T follicular helper cell (primary cell): ENCODE measurements around the gene CRAMP1.
"Not testable (repeated sequence)": the region's sequence is repeated elsewhere in the genome, so short reads cannot be mapped to it uniquely, and the experiment has no call there.

ENCODE experiments used
- DNase-seq: peaks from one replicate; pipeline ENCODE4 v3.0.0-alpha.2; 2020; ENCODE audit warnings: low read depth
- total RNA-seq, 2 experiments: gene quantifications; one replicate each; lab custom pipeline; 2026; lab: John Stamatoyannopoulos, UW

Gene CRAMP1, protein sequence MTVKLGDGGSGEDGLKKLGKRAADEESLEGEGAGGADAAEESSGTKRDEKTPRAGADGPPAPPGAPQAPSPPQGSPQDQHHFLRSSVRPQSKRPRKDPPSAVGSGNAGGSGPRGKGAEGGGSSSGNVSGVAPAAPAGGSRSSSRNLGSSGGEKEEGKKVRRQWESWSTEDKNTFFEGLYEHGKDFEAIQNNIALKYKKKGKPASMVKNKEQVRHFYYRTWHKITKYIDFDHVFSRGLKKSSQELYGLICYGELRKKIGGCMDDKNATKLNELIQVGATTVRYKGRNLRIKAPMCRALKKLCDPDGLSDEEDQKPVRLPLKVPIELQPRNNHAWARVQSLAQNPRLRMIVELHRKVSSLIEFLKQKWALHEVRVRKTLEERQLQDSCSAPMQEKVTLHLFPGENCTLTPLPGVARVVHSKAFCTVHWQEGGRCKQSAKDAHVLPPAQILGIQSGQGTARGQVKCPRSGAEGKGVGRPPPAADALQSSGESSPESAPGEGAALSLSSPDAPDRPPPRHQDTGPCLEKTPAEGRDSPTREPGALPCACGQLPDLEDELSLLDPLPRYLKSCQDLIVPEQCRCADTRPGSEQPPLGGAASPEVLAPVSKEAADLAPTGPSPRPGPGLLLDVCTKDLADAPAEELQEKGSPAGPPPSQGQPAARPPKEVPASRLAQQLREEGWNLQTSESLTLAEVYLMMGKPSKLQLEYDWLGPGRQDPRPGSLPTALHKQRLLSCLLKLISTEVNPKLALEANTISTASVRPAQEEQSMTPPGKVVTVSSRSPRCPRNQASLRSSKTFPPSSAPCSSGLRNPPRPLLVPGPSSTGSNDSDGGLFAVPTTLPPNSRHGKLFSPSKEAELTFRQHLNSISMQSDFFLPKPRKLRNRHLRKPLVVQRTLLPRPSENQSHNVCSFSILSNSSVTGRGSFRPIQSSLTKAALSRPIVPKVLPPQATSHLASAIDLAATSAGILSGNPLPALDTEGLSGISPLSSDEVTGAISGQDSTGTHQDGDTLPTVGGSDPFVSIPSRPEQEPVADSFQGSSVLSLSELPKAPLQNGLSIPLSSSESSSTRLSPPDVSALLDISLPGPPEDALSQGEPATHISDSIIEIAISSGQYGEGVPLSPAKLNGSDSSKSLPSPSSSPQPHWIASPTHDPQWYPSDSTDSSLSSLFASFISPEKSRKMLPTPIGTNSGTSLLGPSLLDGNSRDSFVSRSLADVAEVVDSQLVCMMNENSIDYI (N-terminal part only)
- 17.5 to 26.2 reads per million in 2 experiments for total RNA-seq

DNA sequence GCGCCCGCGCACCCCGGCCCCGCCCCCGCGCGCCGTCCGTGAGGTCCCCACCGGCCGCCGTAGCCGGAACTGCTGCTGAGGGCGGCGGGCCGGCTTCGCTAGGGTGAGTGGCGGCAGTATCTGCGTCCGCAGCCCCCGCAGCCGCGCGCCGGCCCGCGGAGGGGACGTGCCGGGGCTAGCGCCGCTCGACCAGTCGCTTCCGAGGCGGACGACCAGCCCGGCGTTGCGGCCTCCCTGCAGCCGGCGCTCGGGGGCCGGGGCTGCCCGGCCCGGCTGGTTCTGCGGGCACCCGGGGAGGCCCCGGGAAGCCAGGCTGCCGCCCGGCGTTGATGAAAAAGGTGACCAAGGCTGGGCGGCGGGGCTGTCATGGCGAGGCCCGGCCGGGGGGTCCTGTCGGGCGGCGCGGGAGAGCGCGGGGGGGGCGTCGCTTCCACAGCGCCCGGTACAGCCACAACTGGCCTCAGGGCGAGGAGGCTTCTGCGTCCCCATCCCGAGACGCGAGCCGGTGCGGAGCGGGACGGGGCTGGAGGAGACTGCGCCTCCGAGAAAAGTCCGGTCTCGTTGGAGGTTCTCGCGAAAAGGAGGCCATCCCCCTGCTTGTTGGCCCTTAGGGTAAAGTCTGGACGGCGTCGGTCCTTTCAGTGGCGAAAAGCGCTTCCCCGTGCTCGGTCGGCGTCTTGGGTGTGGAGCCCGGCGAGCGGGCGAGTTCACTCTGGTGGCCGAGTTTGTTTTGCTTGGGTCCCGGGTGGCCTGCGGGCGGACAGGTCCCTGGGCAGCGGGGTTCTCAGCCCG is at the start of gene CRAMP1:
TSS of gene CRAMP1 (plus strand) at position 41 of the 792 bp plus-strand sequence. CDS start 2,280 bp downstream, outside the sequence.
- peak; percentile 9 for DNase-seq

DNA sequence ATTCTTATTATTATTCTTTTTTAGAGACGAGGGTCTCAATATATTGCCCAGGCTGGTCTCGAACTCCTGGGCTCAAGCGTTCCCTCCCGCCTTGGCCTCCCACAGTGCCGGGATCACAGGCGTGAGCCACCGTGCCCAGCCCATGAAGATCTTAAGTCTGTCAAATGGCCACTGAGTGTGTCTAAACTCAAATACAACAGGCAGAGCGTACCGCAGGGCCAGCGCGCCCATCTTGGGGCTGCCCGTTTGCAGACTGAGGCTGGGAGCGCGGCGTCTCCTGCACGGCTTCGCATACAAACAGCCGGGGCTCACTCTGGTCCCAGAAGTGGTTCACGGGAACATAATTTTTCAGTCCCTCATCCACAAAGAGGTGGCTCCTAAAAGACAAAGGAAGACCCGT is 48.4 kb upstream of the CRAMP1 start:
- no peak for DNase-seq

- DNase-seq: no peak
Measured at GRCh38 chr16:1564325-1564724, 47.8 kb upstream of the CRAMP1 start.

DNA sequence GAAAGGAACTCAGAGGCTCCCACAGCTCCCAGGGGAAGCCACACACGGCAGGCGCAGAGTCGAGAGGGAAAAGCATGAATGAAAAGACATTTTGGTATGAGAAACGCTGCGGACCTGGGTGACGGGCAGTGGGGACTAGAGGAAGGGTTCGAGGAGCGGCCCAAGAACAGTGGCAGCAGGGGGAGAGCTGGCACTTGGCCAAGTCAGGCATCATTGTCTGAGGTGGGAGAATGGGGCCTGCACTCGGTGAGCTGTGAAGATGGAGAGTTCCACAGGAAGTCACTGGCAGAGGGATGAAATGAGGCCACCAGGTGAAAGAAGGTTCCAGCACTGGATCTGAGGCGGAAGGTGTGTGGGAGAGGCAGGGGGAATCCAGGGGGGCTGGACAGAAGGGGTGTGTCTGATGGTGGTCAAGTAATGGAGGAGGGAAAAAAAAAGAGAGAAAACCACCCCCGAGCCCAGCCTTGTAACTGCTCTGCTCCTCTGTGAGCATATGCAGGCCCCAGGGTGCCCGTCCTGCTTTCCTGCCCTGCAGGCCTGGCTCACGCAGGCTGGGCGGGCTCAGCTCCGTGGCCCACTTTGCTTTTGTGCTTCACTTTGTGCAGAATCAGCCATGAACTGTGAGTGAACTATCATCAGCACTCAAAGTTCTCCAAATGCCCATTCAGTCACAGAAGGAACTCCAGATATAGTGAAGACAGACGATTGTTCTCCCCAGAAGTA is 46.9 kb upstream of the CRAMP1 start:
- DNase-seq: no peak

DNA sequence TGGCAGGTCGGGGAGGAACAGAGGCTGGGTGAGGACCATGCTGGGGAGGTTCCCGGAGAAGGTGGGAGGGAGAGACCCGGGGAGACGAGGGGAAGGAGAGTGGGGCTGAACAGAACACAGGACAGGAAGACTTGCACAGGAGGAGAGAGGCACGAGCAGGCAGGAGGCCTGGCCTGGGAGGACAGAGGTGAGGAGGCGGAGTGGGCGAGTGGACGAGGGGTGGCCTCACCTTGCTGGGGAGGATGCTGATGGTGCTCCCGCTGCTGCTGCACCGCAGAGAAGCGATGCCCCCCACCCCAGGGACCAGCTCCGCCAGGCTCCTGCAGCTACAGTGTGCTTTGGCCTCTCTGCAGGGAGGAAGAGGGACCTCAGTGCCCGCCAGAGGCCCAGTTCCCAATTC is 44.2 kb upstream of the CRAMP1 start:
- no peak for DNase-seq

- no peak for DNase-seq
Measured at GRCh38 chr16:1571012-1571671, 41.0 kb upstream of the CRAMP1 start.

DNA sequence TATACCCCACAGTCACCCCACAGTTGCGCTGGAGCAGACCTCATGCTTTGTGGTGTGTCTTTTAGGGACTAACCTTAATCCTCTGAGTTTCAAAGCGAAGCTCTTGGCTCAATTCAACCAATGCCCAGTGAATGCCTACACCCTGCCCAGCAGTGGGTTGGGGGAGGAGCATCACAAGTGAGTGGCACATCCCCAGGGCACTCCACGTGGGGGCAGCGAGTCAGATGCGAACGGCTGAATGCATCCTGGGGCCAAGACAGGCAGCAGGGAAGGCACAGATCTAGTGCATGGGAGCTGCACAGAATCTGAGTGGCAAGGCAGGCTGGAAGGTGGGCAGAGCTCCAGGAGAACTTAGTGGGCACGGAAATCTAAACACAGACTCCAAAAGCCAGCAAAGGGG is 39.5 kb upstream of the CRAMP1 start:
- DNase-seq: no peak

- DNase-seq: no peak
Measured at GRCh38 chr16:1573301-1573700, 38.9 kb upstream of the CRAMP1 start.

DNA sequence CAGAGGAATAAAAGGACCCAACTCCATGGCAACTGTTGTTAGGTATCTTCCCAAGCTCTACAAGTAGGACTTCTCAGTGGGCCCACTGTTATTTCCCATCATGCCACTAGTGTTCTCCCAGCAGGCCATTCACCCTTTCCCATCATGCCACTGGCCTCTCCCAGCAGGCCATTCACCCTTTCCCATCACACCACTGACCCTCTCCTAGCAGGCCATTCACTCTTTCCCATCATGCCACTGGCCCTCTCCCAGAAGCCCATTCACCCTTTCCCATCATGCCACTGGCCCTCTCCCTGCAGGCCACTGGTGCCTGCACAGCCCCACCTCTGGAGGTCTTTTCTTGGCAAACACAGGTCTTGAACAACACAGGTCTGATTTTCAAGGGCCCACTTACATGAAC is 36.6 kb upstream of the CRAMP1 start:
- DNase-seq: no peak

GRCh38 chr16:1579214-1579613 is 32.9 kb upstream of the CRAMP1 start:
- no peak for DNase-seq

- DNase-seq: no peak
Measured at GRCh38 chr16:1580256-1580655, 31.9 kb upstream of the CRAMP1 start.

GRCh38 chr16:1580956-1581355 is 31.2 kb upstream of the CRAMP1 start:
- no peak for DNase-seq

GRCh38 chr16:1581804-1582203 is 30.4 kb upstream of the CRAMP1 start:
- no peak for DNase-seq

DNA sequence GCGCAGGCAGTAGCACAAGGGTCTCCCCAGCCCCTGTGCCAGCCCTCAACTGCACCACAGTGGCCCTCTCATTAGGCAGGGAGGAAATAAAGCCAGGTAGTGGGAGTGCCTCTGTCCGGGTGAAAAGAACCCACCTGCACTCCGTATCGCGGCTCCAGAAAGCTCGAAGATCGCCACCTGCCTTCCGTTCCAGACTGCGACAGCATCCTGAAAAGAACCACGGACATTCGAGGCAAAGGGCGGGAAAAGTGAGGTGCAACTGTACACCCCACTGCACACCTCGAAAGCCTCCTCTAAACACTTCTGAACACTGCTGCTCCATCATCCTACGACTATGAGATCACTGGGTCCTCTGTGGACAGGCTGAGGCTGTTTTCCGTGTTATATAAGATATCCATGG is 29.0 kb upstream of the CRAMP1 start:
- DNase-seq: no peak

DNA sequence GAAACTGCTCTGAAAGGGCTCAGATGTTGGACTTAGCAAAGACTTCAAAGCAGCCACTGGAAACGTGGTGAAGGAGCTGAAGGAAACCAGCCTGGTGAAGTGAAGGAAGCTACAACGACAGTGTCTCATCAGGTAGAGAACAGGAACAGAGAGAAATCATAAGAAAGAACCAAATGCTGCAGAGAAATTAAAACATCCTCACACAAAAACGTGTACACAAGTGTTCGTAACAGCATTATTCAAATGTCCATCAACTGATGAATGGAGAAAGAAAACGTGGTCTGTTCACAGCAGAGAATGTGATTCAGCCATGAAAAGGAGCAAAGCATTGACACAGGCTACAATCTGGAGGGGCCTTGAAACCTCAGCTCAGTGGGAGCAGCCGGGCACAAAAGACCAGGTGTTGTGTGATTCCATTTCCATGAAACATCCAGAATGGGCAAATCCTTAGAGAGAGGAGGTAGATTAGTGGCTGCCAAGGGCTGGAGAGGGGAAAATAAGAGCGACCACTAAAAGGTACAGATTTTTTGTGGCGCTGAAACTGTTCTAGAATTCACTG is 27.2 kb upstream of the CRAMP1 start:
- no peak for DNase-seq

GRCh38 chr16:1590366-1590765 is 21.8 kb upstream of the CRAMP1 start:
- no peak for DNase-seq

- DNase-seq: no peak
Measured at GRCh38 chr16:1590930-1591705, 21.0 kb upstream of the CRAMP1 start.

- no peak for DNase-seq
Measured at GRCh38 chr16:1592446-1592845, 19.7 kb upstream of the CRAMP1 start.

GRCh38 chr16:1595511-1595910 is 16.6 kb upstream of the CRAMP1 start:
- DNase-seq: not testable (repeated sequence)
